Adrenal gland (tissue), 12 donors: ENCODE measurements around the gene HTRA3. TPM values are rescaled to one million over a fixed set of nuclear protein-coding genes. Genes with fewer than 3 reads are reported as not detected.

Experiments used
- DNase-seq, 7 donors: peaks; one replicate each; pipeline ENCODE4 v3.0.0-alpha.2; 2019 to 2020
- H3K27ac ChIP-seq, 5 donors: fragments of 200-600 bp; sonication (generic) in 4 of 5; 1 replicate in 3 of 5; 2 replicates in 2 of 5; pipeline versions ENCODE4 v1.5.1 to v1.8.0; 2016 to 2020; ENCODE audit warnings: mild to moderate bottlenecking in 1 of 5
- H3K27me3 ChIP-seq: fragments of 200-600 bp; 2 replicates; pipeline ENCODE4 v1.8.0; 2021
- H3K36me3 ChIP-seq, 2 donors: fragments of 200-600 bp; replicated peaks in 1 of 2; 1 replicate in 1 of 2; 2 replicates in 1 of 2; pipeline versions ENCODE4 v1.5.1 to v1.8.0; 2018 to 2022
- H3K4me1 ChIP-seq, 2 donors: fragments of 200-600 bp; replicated peaks in 1 of 2; 1 replicate in 1 of 2; 2 replicates in 1 of 2; pipeline versions ENCODE4 v1.5.1 to v1.8.0; 2018 to 2021
- H3K4me3 ChIP-seq, 4 donors: fragments of 200-600 bp; sonication (generic) in 3 of 4; one replicate each; pipeline ENCODE4 v1.5.1; 2016 to 2018
- H3K9me3 ChIP-seq, 3 donors: fragments of 200-600 bp; sonication (generic) in 1 of 3; replicated peaks in 1 of 3; 1 replicate in 2 of 3; 2 replicates in 1 of 3; pipeline versions ENCODE4 v1.5.1 to v1.8.0; 2016 to 2021
- POLR2A ChIP-seq, 2 donors: fragments of 450-650 bp; IDR thresholded peaks; one replicate each; pipeline ENCODE4 v1.6.1; 2017; ENCODE audit warnings: antibody characterized with exemption in 2 of 2, mild to moderate bottlenecking in 2 of 2, moderate library complexity in 1 of 2
- WGBS, 4 donors: extraction: QIAGEN DNeasy Blood & Tissue Kit in 2 of 4; methylation state at CpG; one replicate each; pipeline versions ENCODE4 v1.1.5 to v1.1.7; 2013 to 2017; 5-methylcytosine and 5-hydroxymethylcytosine counted together
- intact Hi-C, 2 donors: fragments of 100-400 bp; cut with DNase I; formaldehyde crosslinking; loops; one replicate each; pipeline versions ENCODE4 v1.14.1 to v1.15.0; 2022 to 2023
- polyA plus RNA-seq, 3 donors: library from polyadenylated mRNA; stranded (reverse); fragments of 200-250 nt in 2 of 3; fragments of 350-450 nt in 1 of 3; fragmentation: Illumina TruSeq in 1 of 3; extraction: RNeasy Lipid Tissue Mini Kit (QIAGEN cat#74804) in 1 of 3; gene quantifications; one replicate each; pipeline ENCODE4 v1.2.3, GENCODE V29; 2013 to 2014
- total RNA-seq, 9 donors: library from RNA; depleted of rRNA in 4 of 9; stranded (reverse); fragments of >200 nt in 4 of 9; fragments of 120-200 nt in 1 of 9; fragmentation: NEBNext Ultra II Directional in 1 of 9; extraction: Animal tissue kit (Norgen Biotek cat#: 25700) in 1 of 9; gene quantifications; one replicate each; pipeline versions ENCODE4 v1.1.0 to v1.2.4, GENCODE V29; 2013 to 2023
- TF ChIP-seq, protein P1 (sequence below), 6 experiments: fragments of 450-650 bp in 4 of 6; fragments of 200-600 bp in 2 of 6; sonication (generic) in 1 of 6; IDR thresholded peaks; 1 replicate in 5 of 6; 2 replicates in 1 of 6; pipeline versions ENCODE4 v1.5.1 to v1.8.0; 2016 to 2021; ENCODE audit warnings: antibody characterized with exemption in 6 of 6, mild to moderate bottlenecking in 2 of 6, moderate library complexity in 1 of 6
- donor health status: healthy with polysubstance abuse.
- donor health status: Bipolar disorder and iron deficiency.
- donor health status: DM: yes; HTN: yes; CAD: no.
- donor health status: DM: no; HTN: no; CAD: no.
- donor health status: DM: no; HTN: no; CAD: no.
- donor health status: DM: yes; HTN: yes; CAD: no.

The HTRA3 gene
- total and polyA plus RNA-seq, 12 donors: 1.6 to 14.0 (median 4.2) TPM

DNA sequence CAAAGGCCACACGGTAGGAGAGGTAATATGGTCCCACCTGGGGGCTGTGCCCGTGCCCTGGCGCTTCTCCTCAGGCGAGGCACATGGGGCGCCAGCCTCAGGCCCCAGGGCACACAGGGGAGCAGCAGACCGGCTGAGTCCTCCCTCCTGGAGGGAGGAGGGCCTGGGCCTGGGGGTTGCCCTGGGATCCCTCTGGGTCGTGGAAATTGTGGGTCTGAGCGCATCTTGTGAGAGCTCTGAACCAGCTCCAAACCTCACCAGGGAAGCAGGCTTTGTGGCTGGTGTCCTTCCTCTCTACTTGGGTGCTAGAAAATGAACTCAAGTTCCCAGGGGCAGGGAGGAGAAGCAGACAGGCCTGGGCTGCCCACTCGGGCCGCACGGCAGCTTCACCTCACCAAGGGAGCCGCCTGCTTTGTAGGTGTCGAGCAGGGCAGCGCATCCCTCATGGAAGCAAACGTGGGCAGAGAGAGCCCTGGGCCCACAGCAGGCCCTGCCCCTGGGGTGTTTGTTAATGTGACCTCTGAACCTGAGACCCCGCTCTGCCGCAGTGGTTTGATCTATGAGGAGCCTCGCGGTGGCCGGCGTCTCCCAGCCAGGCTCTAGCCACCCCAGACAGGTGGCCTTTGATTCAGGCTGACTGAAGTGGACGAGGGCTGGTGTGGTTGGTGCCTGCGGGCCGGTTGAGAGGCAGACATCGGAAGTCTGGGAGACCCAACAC lies 10.8 kb downstream of the HTRA3 start:
- H3K4me1 ChIP-seq: no peaks in the 10 kb centered on the region
- 87 to 95% (median 90%) methylated on average over 12 to 25 of the region's 25 CpGs for WGBS, 4 donors
- no peak overlapping the region for H3K4me3 ChIP-seq
- H3K9me3 ChIP-seq: no peaks in the 10 kb centered on the region
- no peaks in the 10 kb centered on the region for H3K27me3 ChIP-seq
- DNase-seq: no peak
- H3K36me3 ChIP-seq: no peaks in the 10 kb centered on the region
- intact Hi-C loops: no loop called here
- H3K27ac ChIP-seq: no peak overlapping the region
- TF ChIP-seq POLR2A (IDR thresholded peaks at IDR 0.05): no peak
- TF ChIP-seq, protein P1, sequence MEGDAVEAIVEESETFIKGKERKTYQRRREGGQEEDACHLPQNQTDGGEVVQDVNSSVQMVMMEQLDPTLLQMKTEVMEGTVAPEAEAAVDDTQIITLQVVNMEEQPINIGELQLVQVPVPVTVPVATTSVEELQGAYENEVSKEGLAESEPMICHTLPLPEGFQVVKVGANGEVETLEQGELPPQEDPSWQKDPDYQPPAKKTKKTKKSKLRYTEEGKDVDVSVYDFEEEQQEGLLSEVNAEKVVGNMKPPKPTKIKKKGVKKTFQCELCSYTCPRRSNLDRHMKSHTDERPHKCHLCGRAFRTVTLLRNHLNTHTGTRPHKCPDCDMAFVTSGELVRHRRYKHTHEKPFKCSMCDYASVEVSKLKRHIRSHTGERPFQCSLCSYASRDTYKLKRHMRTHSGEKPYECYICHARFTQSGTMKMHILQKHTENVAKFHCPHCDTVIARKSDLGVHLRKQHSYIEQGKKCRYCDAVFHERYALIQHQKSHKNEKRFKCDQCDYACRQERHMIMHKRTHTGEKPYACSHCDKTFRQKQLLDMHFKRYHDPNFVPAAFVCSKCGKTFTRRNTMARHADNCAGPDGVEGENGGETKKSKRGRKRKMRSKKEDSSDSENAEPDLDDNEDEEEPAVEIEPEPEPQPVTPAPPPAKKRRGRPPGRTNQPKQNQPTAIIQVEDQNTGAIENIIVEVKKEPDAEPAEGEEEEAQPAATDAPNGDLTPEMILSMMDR (IDR thresholded peaks at IDR 0.05): no peak

DNA sequence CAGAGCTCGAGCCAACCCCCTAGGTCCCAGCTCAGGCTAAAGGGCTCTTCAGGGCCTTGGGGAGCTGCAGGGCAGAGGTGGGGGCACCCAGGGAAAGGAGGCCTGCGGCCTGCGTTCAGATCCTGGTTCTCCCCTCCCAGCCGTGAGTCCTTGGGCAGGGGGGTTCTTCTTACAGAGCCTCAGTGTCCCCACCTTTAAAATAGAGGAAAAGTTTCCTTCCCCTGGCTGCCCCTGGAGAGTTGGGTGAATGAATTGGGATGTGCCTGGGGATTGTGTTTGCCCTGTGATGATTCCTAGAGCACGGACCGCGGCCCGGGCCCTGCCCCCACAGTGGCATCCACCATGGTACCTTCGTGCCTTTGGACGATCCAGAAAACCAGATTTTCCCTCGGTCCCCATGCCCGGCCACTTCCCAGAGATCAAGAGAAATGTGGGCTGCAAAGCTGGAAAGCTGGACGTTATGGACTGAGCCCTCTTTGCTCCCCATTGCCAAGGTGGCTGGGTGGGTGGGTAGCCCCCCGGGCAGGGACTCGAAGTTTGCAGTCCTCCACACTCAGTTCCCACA lies 11.4 kb downstream of the HTRA3 start:
- Histone ChIP-seq H3K27ac (no peak overlapping the region), H3K4me1 (no peaks in the 10 kb centered on the region)
- DNase-seq: no peak

DNA sequence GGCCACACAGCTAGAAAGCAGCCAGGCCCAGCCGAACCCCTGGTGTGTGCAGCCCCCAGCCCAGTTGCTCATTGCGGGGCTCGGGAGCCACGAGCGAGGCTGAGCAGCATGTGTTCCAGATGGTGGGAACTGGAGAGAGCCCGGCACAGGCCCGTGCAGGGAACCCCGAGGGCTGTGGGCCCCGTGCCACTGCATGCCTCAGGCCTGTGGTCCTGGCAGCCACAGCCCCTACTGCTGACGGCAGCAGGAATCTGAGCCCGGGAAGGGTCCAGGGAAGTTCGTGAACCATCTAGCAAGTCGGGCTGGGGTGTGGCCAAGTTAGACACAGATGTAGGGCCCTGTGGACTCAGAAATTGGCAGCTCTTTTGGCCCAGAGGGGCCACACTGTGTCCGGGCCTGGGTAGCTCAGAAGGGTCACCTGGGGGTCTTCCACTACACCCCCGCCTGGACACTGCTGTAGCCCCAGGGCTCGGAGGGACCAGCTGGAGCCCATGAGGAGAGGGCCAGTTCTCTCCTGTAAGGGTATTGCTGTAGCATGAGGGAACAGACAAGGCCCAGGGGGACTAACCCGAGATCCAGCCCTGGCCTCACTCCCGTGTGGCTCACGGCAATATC lies 12.1 kb downstream of the HTRA3 start:
- Histone ChIP-seq H3K4me3 (no peak overlapping the region), H3K9me3 (no peaks in the 10 kb centered on the region), H3K27ac (peak overlapping the region in 1 of 5 donors; percentile 40), H3K4me1 (no peaks in the 10 kb centered on the region), H3K27me3 (no peaks in the 10 kb centered on the region), H3K36me3 (no peaks in the 10 kb centered on the region)
- WGBS, 4 donors: 71 to 100% (median 85%) methylated on average over 1 to 19 of the region's 19 CpGs
- intact Hi-C loops: no loop called here
- TF ChIP-seq POLR2A (IDR thresholded peaks at IDR 0.05): no peak
- TF ChIP-seq, protein P1 (IDR thresholded peaks at IDR 0.05): no peak
- peak in 2 of 7 donors; percentile 52 to 57 for DNase-seq

More for the DNA sequence above, 11.4 kb downstream of the HTRA3 start:
- no peak overlapping the region for H3K4me3 ChIP-seq
- no peaks in the 10 kb centered on the region for H3K9me3 ChIP-seq
- TF ChIP-seq POLR2A (IDR thresholded peaks at IDR 0.05): no peak
- TF ChIP-seq, protein P1 (IDR thresholded peaks at IDR 0.05): no peak
- no peaks in the 10 kb centered on the region for H3K36me3 ChIP-seq
- WGBS, 4 donors: 78 to 89% (median 88%) methylated on average over 13 to 15 of the region's 15 CpGs
- H3K27me3 ChIP-seq: no peaks in the 10 kb centered on the region
- intact Hi-C loops: no loop called here

DNA sequence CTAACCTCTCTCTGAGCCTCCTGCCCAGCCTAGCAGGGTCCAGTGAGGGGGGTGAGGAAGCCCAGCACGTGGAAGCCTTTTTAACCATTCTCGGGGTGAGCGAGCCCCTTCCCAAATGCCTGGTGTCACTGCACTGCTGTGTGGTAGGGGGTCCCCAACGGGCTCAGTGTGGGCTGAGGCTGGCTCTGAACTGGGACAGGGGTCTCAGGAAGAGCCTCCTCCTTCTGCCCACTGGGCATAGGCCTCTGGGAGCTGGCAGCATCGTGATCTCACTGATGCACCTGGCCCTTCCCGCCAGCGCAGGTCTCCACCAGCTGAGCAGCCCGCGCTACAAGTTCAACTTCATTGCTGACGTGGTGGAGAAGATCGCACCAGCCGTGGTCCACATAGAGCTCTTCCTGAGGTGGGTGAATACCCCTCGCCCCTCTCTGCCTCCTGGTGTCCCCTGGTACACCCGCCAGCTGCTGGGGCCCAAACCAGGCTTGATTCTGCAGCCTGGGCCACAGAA lies 12.6 kb downstream of the HTRA3 start:
- intact Hi-C loops: no loop called here
- Histone ChIP-seq H3K9me3 (no peaks in the 10 kb centered on the region), H3K4me1 (no peaks in the 10 kb centered on the region)

More for the DNA sequence above, 12.6 kb downstream of the HTRA3 start:
- no peaks in the 10 kb centered on the region for H3K36me3 ChIP-seq
- H3K27ac ChIP-seq: peak overlapping the region in 1 of 5 donors; percentile 40
- TF ChIP-seq POLR2A (IDR thresholded peaks at IDR 0.05): no peak
- TF ChIP-seq, protein P1 (IDR thresholded peaks at IDR 0.05): no peak
- no peak overlapping the region for H3K4me3 ChIP-seq
- no peak for DNase-seq
- no peaks in the 10 kb centered on the region for H3K27me3 ChIP-seq
- 84 to 100% (median 90%) methylated on average over 1 to 14 of the region's 14 CpGs for WGBS, 4 donors
